ENCODE data around the gene SAE1. TPM values are rescaled to one million over a fixed set of nuclear protein-coding genes. Genes with fewer than 3 reads are reported as not detected.

The SAE1 gene
- total and polyA plus RNA-seq, 2 donors from 2014 or later, result 39.5 to 49.4 TPM

DNA sequence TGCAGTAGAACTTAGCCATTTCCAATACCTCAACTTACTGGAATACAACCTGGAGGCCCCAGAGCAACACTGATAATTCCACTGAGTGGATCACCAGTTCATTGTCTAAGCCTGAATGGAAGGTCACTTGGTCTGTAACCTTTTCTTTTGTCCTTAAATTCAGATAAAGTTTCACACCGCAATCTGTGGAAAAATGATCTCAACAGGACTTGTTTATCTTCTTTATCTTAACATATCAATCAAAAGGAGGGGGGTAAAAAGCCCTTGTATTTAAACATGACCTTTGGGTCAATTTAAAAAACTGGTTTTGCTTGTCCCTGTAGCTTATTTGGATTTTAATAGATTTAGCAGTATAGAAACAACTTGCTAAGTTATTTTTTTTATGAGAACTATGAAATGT is 21.6 kb downstream of the SAE1 start:
- peak overlapping the region in 1 of 3 donors; percentile 15 for H3K9ac ChIP-seq (ENCODE audit: low read length in 3 of 3)
- no peaks in the 10 kb centered on the region for H3K27me3 ChIP-seq (ENCODE audit: control insufficient read depth, insufficient read depth, low read length)
- DNase-seq (no peak), FAIRE-seq (no peak)
- H3K9me3 ChIP-seq (ENCODE audit: control insufficient read depth in 2 of 3, insufficient read depth in 1 of 3, low read length in 3 of 3), result no peaks in the 10 kb centered on the region
- H3K27ac ChIP-seq (ENCODE audit: low read depth in 2 of 2, low read length in 2 of 2), result no peak overlapping the region
- H3K36me3 ChIP-seq (ENCODE audit: control insufficient read depth in 2 of 3, insufficient read depth in 3 of 3, low read length in 3 of 3), result peaks cover 0 to 20% (median 11%) of the 10 kb centered on the region in 3 donors
- intact Hi-C loops (cut with DNase I), result loop anchor here (10.0 kb wide), 1 partner anchor 83 kb away; the partner anchor contains the start of gene BBC3
- peaks cover under 1 to 2% (median under 1%) of the 10 kb centered on the region in 3 donors for H3K4me1 ChIP-seq (ENCODE audit: control insufficient read depth in 2 of 3, insufficient read depth in 2 of 3, low read depth in 1 of 3, low read length in 3 of 3)
- no peak overlapping the region for H3K4me3 ChIP-seq (ENCODE audit: low read length in 3 of 3)
- TF ChIP-seq, protein P1, sequence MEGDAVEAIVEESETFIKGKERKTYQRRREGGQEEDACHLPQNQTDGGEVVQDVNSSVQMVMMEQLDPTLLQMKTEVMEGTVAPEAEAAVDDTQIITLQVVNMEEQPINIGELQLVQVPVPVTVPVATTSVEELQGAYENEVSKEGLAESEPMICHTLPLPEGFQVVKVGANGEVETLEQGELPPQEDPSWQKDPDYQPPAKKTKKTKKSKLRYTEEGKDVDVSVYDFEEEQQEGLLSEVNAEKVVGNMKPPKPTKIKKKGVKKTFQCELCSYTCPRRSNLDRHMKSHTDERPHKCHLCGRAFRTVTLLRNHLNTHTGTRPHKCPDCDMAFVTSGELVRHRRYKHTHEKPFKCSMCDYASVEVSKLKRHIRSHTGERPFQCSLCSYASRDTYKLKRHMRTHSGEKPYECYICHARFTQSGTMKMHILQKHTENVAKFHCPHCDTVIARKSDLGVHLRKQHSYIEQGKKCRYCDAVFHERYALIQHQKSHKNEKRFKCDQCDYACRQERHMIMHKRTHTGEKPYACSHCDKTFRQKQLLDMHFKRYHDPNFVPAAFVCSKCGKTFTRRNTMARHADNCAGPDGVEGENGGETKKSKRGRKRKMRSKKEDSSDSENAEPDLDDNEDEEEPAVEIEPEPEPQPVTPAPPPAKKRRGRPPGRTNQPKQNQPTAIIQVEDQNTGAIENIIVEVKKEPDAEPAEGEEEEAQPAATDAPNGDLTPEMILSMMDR (IDR thresholded peaks at IDR 0.05; ENCODE audit: borderline replicate concordance, extremely low read depth, insufficient read depth), result no peak

- Histone ChIP-seq H3K27me3 (ENCODE audit: control insufficient read depth, insufficient read depth, low read length) (no peaks in the 10 kb centered on the region), H3K9me3 (ENCODE audit: control insufficient read depth in 2 of 3, insufficient read depth in 1 of 3, low read length in 3 of 3) (no peaks in the 10 kb centered on the region), H3K27ac (ENCODE audit: low read depth in 2 of 2, low read length in 2 of 2) (no peak overlapping the region), H3K4me3 (ENCODE audit: low read length in 3 of 3) (no peak overlapping the region), H3K9ac (ENCODE audit: low read length in 3 of 3) (no peak overlapping the region), H3K36me3 (ENCODE audit: control insufficient read depth in 2 of 3, insufficient read depth in 3 of 3, low read length in 3 of 3) (peaks cover 0 to 20% (median 11%) of the 10 kb centered on the region in 3 donors), H3K4me1 (ENCODE audit: control insufficient read depth in 2 of 3, insufficient read depth in 2 of 3, low read depth in 1 of 3, low read length in 3 of 3) (peaks cover 5 to 6% (median 5%) of the 10 kb centered on the region in 3 donors)
- DNase-seq (peak in 2 of 5 donors; percentile 73 to 74), FAIRE-seq (no peak)
- TF ChIP-seq, protein P1 (IDR thresholded peaks at IDR 0.05; ENCODE audit: borderline replicate concordance, extremely low read depth, insufficient read depth), result no peak
- intact Hi-C loops (cut with DNase I), result loop anchor here (10.0 kb wide), 1 partner anchor 82 kb away; the partner anchor contains the start of gene BBC3
These were observed 22.0 kb downstream of the SAE1 start for GRCh38 chr19:47152632-47153031.

- Histone ChIP-seq H3K36me3 (ENCODE audit: control insufficient read depth in 2 of 3, insufficient read depth in 3 of 3, low read length in 3 of 3) (peaks cover under 1 to 20% (median 11%) of the 10 kb centered on the region in 3 donors), H3K4me1 (ENCODE audit: control insufficient read depth in 2 of 3, insufficient read depth in 2 of 3, low read depth in 1 of 3, low read length in 3 of 3) (peaks cover 8 to 11% (median 10%) of the 10 kb centered on the region in 3 donors), H3K27ac (ENCODE audit: low read depth in 2 of 2, low read length in 2 of 2) (no peak overlapping the region), H3K4me3 (ENCODE audit: low read length in 3 of 3) (no peak overlapping the region), H3K9me3 (ENCODE audit: control insufficient read depth in 2 of 3, insufficient read depth in 1 of 3, low read length in 3 of 3) (no peaks in the 10 kb centered on the region), H3K27me3 (ENCODE audit: control insufficient read depth, insufficient read depth, low read length) (no peaks in the 10 kb centered on the region), H3K9ac (ENCODE audit: low read length in 3 of 3) (no peak overlapping the region)
- DNase-seq, result no peak
- intact Hi-C loops (cut with DNase I), result loop anchor here (10.0 kb wide), 1 partner anchor 82 kb away; the partner anchor contains the start of gene BBC3
- TF ChIP-seq, protein P1 (IDR thresholded peaks at IDR 0.05; ENCODE audit: borderline replicate concordance, extremely low read depth, insufficient read depth), result no peak
- no peak for FAIRE-seq
These were observed 22.6 kb downstream of the SAE1 start for GRCh38 chr19:47153266-47153665.

All from kidney (tissue), 14 donors.